CMK (cell line): ENCODE data around the gene OBSL1.

Source experiments
- DNase-seq: peaks from one replicate; pipeline ENCODE4 v3.0.0-alpha.2; 2010; ENCODE audit warnings: low read depth

OBSL1 gene

GRCh38 chr2:219565130-219566080 lies 5.9 kb downstream of the OBSL1 start:
- no peak for DNase-seq

GRCh38 chr2:219563271-219563928 lies 7.9 kb downstream of the OBSL1 start:
- DNase-seq = no peak

GRCh38 chr2:219562049-219563020 lies 9.0 kb downstream of the OBSL1 start:
- DNase-seq = no peak

- no peak for DNase-seq
Measured at GRCh38 chr2:219561179-219562048, 9.9 kb downstream of the OBSL1 start.

GRCh38 chr2:219560893-219561178 lies 10.5 kb downstream of the OBSL1 start:
- DNase-seq = no peak

GRCh38 chr2:219560037-219560892 lies 11.1 kb downstream of the OBSL1 start:
- DNase-seq = no peak

- DNase-seq = no peak
Measured at GRCh38 chr2:219559156-219559915, 12.0 kb downstream of the OBSL1 start.

- no peak for DNase-seq
Measured at GRCh38 chr2:219557791-219558785, 13.3 kb downstream of the OBSL1 start.

GRCh38 chr2:219557320-219557719 lies 14.0 kb downstream of the OBSL1 start:
- no peak for DNase-seq

- DNase-seq = no peak
Measured at GRCh38 chr2:219556413-219556812, 14.9 kb downstream of the OBSL1 start.

GRCh38 chr2:219555956-219556355 lies 15.4 kb downstream of the OBSL1 start:
- no peak for DNase-seq

- DNase-seq = no peak
Measured at GRCh38 chr2:219554350-219554749, 17.0 kb downstream of the OBSL1 start.

- no peak for DNase-seq
Measured at GRCh38 chr2:219553463-219553963, 17.8 kb downstream of the OBSL1 start.

GRCh38 chr2:219553168-219553417 lies 18.2 kb downstream of the OBSL1 start:
- DNase-seq = no peak

GRCh38 chr2:219552382-219553167 lies 18.8 kb downstream of the OBSL1 start:
- no peak for DNase-seq

GRCh38 chr2:219551441-219552381 lies 19.6 kb downstream of the OBSL1 start:
- no peak for DNase-seq
